Suprapubic skin (tissue), 4 donors: ENCODE data around the gene ARHGAP42. TPM values are rescaled to one million over a fixed set of nuclear protein-coding genes. Genes with fewer than 3 reads are reported as not detected.

Experiments used
- DNase-seq, 2 donors: peaks; one replicate each; pipeline ENCODE4 v3.0.0-alpha.2; 2019; ENCODE audit warnings: low spot score in 2 of 2
- H3K27ac ChIP-seq: fragments of 200-600 bp; sonication (generic); one replicate; pipeline ENCODE4 v1.5.1; 2019
- H3K27me3 ChIP-seq: fragments of 200-600 bp; sonication (generic); one replicate; pipeline ENCODE4 v1.5.1; 2019
- H3K36me3 ChIP-seq: fragments of 200-600 bp; sonication (generic); one replicate; pipeline ENCODE4 v1.5.1; 2019
- H3K4me1 ChIP-seq: fragments of 200-600 bp; sonication (generic); one replicate; pipeline ENCODE4 v1.5.1; 2019
- H3K4me3 ChIP-seq: fragments of 200-600 bp; sonication (generic); one replicate; pipeline ENCODE4 v1.5.1; 2019; ENCODE audit warnings: mild to moderate bottlenecking
- H3K9me3 ChIP-seq: fragments of 200-600 bp; sonication (generic); one replicate; pipeline ENCODE4 v1.5.1; 2019
- EP300 ChIP-seq: sonication (generic); formaldehyde crosslinking; IDR thresholded peaks from one replicate; pipeline ENCODE4 v1.6.1; 2017; ENCODE audit warnings: antibody characterized with exemption
- POLR2A ChIP-seq, 2 donors: fragments of 450-650 bp; IDR thresholded peaks; one replicate each; pipeline ENCODE4 v1.6.1; 2017; ENCODE audit warnings: antibody characterized with exemption in 2 of 2, mild to moderate bottlenecking in 2 of 2, moderate library complexity in 2 of 2
- POLR2AphosphoS5 ChIP-seq, 3 donors: sonication (generic); formaldehyde crosslinking; IDR thresholded peaks; one replicate each; pipeline ENCODE4 v1.6.1; 2017; ENCODE audit warnings: antibody characterized with exemption in 3 of 3
- WGBS: methylation state at CpG from one replicate; pipeline ENCODE4 v1.1.5; 2018; 5-methylcytosine and 5-hydroxymethylcytosine counted together
- total RNA-seq, 4 donors: library from RNA; depleted of rRNA; stranded (reverse); fragments of >200 nt; gene quantifications; one replicate each; pipeline ENCODE4 v1.1.0, GENCODE V29; 2016
- TF ChIP-seq, protein P1 (sequence below), 2 donors: fragments of 200-600 bp in 1 of 2; fragments of 450-650 bp in 1 of 2; sonication (generic) in 1 of 2; IDR thresholded peaks; one replicate each; pipeline ENCODE4 v1.5.1; 2016 to 2019; ENCODE audit warnings: antibody characterized with exemption in 2 of 2, mild to moderate bottlenecking in 1 of 2, moderate library complexity in 1 of 2

The ARHGAP42 gene
- total RNA-seq, 4 donors from 2014 or later: 12.4 to 18.4 (median 14.4) TPM

- no peak overlapping the region for H3K4me3 ChIP-seq
- no peaks in the 10 kb centered on the region for H3K4me1 ChIP-seq
- peaks cover 37% of the 10 kb centered on the region for H3K36me3 ChIP-seq
- TF ChIP-seq, protein P1, sequence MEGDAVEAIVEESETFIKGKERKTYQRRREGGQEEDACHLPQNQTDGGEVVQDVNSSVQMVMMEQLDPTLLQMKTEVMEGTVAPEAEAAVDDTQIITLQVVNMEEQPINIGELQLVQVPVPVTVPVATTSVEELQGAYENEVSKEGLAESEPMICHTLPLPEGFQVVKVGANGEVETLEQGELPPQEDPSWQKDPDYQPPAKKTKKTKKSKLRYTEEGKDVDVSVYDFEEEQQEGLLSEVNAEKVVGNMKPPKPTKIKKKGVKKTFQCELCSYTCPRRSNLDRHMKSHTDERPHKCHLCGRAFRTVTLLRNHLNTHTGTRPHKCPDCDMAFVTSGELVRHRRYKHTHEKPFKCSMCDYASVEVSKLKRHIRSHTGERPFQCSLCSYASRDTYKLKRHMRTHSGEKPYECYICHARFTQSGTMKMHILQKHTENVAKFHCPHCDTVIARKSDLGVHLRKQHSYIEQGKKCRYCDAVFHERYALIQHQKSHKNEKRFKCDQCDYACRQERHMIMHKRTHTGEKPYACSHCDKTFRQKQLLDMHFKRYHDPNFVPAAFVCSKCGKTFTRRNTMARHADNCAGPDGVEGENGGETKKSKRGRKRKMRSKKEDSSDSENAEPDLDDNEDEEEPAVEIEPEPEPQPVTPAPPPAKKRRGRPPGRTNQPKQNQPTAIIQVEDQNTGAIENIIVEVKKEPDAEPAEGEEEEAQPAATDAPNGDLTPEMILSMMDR (IDR thresholded peaks at IDR 0.05): no peak
- TF ChIP-seq EP300: no peak
- no peak for TF ChIP-seq POLR2A (IDR thresholded peaks at IDR 0.05)
- no peak for TF ChIP-seq POLR2AphosphoS5 (IDR thresholded peaks at IDR 0.05)
- 78% methylated on average over 2 of the region's 2 CpGs for WGBS
- no peaks in the 10 kb centered on the region for H3K27me3 ChIP-seq
- DNase-seq: no peak
- H3K9me3 ChIP-seq: no peaks in the 10 kb centered on the region
- H3K27ac ChIP-seq: no peak overlapping the region
Observed at GRCh38 chr11:100961633-100962032, 274.5 kb downstream of the ARHGAP42 start.

DNA sequence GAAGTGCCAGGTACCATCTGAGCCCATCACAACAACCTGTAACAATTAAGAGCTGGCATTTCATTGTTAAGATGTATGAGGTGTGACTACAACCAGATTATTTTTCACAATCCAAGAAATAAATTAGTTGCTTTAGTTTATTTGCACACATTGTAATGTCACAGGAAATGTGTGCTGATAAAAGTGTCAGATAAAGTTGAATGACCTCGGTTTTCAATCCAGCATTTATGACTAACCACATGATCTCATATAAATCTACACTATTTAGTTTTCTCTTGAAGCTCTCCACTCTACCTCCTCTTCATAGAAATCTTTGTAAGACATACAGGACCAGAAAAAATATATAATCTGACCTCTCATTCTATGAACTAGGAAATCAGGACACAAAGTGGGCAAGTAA lies 276.3 kb downstream of the ARHGAP42 start:
- Histone ChIP-seq H3K27me3 (no peaks in the 10 kb centered on the region), H3K4me1 (no peaks in the 10 kb centered on the region), H3K36me3 (peaks cover 42% of the 10 kb centered on the region), H3K4me3 (no peak overlapping the region), H3K27ac (no peak overlapping the region), H3K9me3 (no peaks in the 10 kb centered on the region)
- TF ChIP-seq POLR2AphosphoS5 (IDR thresholded peaks at IDR 0.05) (no peak), EP300 (no peak), POLR2A (IDR thresholded peaks at IDR 0.05) (no peak)
- TF ChIP-seq, protein P1 (IDR thresholded peaks at IDR 0.05): no peak
- DNase-seq: no peak
- 34% methylated on average over 1 of the region's 1 CpG for WGBS

- DNase-seq: no peak
- TF ChIP-seq POLR2A (IDR thresholded peaks at IDR 0.05): no peak
- TF ChIP-seq EP300: no peak
- TF ChIP-seq, protein P1 (IDR thresholded peaks at IDR 0.05): no peak
- no peak for TF ChIP-seq POLR2AphosphoS5 (IDR thresholded peaks at IDR 0.05)
- Histone ChIP-seq H3K9me3 (peaks cover 1% of the 10 kb centered on the region), H3K27me3 (no peaks in the 10 kb centered on the region), H3K4me3 (no peak overlapping the region), H3K36me3 (peaks cover 49% of the 10 kb centered on the region), H3K27ac (no peak overlapping the region), H3K4me1 (no peaks in the 10 kb centered on the region)
- 93% methylated on average over 3 of the region's 3 CpGs for WGBS
Observed at GRCh38 chr11:100964435-100964834, 277.3 kb downstream of the ARHGAP42 start.

DNA sequence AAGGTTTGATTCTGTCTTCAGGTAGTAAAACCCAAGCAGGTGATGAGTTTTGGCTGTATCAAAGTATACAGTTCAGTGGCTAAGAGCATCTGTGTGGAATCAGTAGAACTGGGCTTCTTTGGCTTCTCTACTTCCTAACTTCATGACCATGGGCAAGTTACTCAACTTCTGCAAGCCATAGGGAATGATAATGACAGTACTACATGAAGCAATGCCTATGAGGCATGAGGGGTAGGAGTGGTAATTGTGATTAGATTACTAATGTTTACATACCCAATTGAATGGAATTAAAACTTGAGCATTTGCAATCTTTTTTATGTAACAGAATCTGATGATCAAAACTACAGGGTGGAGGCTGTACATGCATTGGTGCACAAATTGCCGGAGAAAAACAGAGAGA lies 278.3 kb downstream of the ARHGAP42 start:
- 97% methylated on average over 1 of the region's 1 CpG for WGBS
- Histone ChIP-seq H3K27me3 (no peaks in the 10 kb centered on the region), H3K36me3 (peaks cover 49% of the 10 kb centered on the region), H3K4me1 (no peaks in the 10 kb centered on the region), H3K27ac (no peak overlapping the region), H3K4me3 (no peak overlapping the region), H3K9me3 (peaks cover 5% of the 10 kb centered on the region)
- TF ChIP-seq EP300: no peak
- TF ChIP-seq, protein P1 (IDR thresholded peaks at IDR 0.05): no peak
- no peak for TF ChIP-seq POLR2AphosphoS5 (IDR thresholded peaks at IDR 0.05)
- no peak for TF ChIP-seq POLR2A (IDR thresholded peaks at IDR 0.05)
- DNase-seq: no peak

GRCh38 chr11:100966366-100966765 lies 279.3 kb downstream of the ARHGAP42 start:
- TF ChIP-seq, protein P1 (IDR thresholded peaks at IDR 0.05): no peak
- TF ChIP-seq POLR2AphosphoS5 (IDR thresholded peaks at IDR 0.05): no peak
- no peak for TF ChIP-seq POLR2A (IDR thresholded peaks at IDR 0.05)
- TF ChIP-seq EP300: no peak
- H3K36me3 ChIP-seq: peaks cover 49% of the 10 kb centered on the region

More at GRCh38 chr11:100966366-100966765, 279.3 kb downstream of the ARHGAP42 start:
- H3K27ac ChIP-seq: no peak overlapping the region
- no peaks in the 10 kb centered on the region for H3K4me1 ChIP-seq
- no peak for DNase-seq
- H3K27me3 ChIP-seq: no peaks in the 10 kb centered on the region
- H3K9me3 ChIP-seq: peaks cover 5% of the 10 kb centered on the region
- H3K4me3 ChIP-seq: no peak overlapping the region
